GF-D8 (cell line): Measurements from ENCODE around the gene TNFRSF12A.

Experiments used
- DNase-seq: peaks from one replicate; lab custom pipeline; 2025; lab: John Stamatoyannopoulos, UW

Gene TNFRSF12A

DNA sequence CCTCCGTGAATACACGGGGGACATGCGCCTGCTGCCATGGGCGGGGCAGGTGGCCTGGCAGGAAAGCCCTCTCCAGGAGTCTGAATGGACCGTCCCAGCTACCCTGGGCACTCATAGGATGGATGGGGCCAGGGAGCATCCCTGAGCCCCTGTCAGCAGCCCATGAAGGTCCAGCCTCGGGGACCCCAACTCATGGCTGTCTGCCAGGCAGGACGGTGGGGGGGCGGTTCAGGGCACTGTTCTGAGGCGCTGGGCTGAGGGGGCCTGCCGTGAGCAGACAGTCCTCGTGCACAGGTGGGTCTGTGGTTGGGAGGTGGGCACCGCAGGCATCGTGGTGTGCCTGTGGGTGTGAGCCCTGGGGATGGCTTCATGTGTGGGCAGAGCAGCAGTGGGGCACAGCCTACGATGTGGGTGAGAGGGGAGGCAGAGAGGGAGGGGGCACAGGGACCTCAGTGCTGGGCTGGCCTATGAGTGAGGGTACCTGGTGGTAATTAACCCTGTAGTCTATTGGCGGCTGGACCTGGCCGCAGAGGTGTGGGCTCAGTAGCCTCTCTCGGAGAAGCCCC, 33.5 kb upstream of the TNFRSF12A start:
- no peak for DNase-seq

DNA sequence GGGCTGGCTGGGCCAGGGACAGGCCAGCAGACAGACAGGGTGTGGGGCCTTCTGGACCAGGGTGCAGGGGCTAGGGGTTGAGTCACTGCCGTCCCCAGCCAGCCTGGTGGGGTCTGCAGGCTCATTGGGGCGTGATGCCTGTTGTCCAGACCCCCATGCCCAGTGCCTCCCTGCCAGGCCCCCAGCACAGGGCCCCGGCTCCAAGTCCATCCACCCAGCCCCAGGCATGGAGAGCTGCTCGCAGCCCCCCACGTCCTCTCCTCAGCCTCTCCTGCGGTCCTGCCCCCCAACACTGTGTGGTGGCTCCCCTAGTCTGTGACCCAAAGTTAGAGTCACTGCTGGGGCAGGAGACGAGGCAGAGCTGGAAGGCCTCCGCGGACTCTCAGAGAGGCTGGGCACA, 32.9 kb upstream of the TNFRSF12A start:
- DNase-seq, result no peak

- DNase-seq, result no peak
Observed at GRCh38 chr16:2987833-2988232, 32.3 kb upstream of the TNFRSF12A start.

- DNase-seq, result no peak
Observed at GRCh38 chr16:2988590-2989099, 31.5 kb upstream of the TNFRSF12A start.

DNA sequence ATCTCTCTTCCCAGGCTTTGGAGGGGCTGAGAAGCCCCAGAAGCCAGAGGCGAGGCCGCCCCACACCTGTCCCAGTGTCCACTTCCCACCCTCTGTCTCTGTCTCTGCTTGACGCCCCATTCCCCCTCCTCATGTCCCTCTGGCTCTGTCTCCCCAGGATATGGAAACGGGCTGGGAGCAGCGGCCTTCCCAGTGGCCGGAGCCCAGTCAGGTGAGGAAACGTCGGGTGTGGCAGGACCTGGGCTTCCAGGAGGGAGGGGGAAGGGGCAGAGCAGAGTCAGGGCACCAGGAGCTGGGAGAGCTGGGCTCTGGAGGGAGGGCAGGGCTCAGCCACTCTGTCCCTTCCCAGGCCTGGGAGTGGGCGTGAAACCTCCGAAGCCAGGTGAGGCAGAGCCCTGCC, 29.3 kb upstream of the TNFRSF12A start:
- no peak for DNase-seq

DNA sequence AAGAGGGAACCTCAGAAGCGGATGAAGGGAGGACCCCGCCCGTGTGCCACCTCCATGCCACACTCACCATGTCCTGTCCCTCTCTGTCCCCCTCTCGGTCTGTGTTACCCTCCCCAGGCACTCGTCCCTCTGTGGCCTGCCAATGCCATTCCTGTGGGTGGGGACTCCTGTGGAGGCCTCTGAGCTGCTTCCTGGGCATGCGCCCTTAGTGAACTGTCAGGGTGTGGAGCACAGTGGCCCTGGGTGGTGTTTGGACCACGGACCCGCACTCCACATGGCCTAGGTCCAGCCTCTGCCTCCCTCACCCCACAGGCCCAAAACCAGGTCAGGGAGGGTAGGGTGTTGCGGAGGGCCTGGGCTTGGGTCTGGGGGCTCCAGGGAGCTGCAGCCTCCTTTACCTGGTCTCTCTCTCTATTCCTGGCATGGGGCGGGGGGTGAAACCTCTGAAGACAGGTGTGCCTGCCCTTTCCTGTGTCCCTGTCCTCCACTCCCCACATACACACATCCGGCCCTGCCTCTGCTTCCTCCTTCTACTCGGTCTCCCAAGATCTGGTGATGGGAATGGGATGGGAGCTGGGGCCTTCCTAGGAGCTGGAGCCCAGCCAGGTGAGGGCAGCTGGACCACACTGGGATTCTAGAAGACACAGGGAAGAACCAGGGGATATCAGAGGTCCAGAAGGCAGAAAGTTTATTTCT, 28.5 kb upstream of the TNFRSF12A start:
- DNase-seq, result no peak

DNA sequence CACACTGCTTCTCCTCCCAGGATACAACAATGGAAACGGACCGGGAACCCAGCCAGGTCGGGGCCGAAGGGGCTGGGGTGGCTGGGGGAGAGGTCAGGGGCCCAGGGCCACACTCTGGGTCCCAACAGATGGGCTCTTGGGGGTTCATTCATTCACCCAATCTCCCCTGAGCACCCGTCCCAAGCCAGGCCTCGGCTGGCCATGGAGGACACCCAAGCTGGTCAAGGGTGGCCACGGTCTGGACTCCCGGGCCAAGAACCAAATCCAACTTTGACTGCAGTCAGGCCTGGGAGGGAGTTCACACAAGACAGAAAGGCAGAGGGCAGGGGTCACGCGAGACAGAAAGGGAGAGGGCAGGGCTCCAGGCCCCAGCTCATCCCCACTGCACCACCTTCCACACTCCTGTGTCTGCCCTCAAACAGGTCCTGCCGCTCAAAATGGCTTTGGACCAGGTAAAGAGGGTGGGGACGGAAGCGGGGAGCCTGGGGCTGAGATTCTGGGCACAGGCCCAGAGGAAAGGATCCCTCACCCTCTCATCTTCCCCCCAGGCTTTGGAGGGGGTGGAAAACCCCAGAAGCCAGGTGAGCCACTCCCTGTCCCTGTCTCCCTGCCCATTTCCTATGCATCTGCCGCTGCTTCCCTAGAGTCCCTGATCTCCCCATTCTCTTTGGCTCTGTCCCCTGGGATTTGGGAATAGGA, 27.6 kb upstream of the TNFRSF12A start:
- no peak for DNase-seq

GRCh38 chr16:2996298-2996697, 23.9 kb upstream of the TNFRSF12A start:
- no peak for DNase-seq

GRCh38 chr16:2999929-3000328, 20.2 kb upstream of the TNFRSF12A start:
- no peak for DNase-seq

GRCh38 chr16:3000540-3000939, 19.6 kb upstream of the TNFRSF12A start:
- DNase-seq, result no peak

DNA sequence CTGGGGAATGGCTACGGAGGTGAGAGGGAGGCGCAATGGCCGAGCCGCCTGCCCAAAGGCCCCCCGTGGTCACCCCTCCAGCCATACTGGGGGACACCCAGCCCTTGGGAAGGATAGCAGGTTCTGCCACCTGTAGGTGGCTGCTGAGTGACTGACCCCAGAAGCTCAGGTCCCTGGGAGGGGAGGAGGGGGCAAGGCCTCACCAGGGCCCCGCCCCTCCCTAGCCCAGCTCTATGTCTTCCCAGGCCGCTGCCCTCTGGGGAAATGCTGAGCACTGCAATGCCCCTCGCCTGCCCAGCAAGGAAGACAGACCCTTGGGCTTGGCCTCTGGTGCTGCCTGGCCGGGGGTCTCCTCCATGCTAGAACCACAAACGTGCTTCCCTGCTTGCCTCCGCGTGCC, 18.9 kb upstream of the TNFRSF12A start:
- no peak for DNase-seq

DNA sequence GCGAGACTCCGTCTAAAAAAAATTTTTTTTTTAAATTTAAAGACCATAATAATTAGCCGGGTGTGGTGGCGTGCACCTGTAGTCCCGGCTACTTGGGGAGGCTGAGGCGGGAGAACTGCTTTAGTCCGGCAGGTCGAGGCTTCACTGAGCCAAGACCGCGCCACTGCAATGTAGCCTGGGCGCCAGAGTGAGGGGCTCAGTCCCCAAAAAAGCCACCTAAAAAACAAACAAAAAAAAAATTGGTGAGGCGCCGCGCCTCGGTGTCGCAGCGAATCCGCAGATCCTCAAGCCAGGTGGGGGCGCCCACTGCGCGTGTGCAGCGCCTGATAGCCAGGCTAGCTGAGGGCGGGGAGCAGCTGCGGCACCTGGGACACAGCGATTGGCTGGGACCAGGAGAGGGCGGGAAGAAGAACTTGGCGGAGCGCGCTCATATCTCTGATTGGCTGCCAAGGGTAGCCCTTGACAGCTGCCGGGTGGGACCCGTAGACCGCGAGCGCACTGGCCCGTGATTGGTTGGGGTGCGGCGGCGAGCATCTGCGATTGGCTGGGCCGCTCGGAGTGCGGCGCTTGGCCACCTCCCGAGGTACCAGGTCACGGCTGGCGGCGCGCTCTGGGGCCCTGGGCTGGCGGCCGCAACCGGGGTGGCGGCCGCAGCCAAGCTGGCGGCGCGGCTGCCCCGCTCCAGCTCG, 16.4 kb upstream of the TNFRSF12A start:
- peak; percentile 96 for DNase-seq

- DNase-seq, result no peak
Observed at GRCh38 chr16:3004319-3004718, 15.8 kb upstream of the TNFRSF12A start.

- DNase-seq, result peak; percentile 32
Observed at GRCh38 chr16:3004781-3005284, 15.3 kb upstream of the TNFRSF12A start.

GRCh38 chr16:3007059-3007956, 12.9 kb upstream of the TNFRSF12A start:
- DNase-seq, result peak; percentile 78

- peak; percentile 90 for DNase-seq
Observed at GRCh38 chr16:3007957-3008689, 12.0 kb upstream of the TNFRSF12A start.

DNA sequence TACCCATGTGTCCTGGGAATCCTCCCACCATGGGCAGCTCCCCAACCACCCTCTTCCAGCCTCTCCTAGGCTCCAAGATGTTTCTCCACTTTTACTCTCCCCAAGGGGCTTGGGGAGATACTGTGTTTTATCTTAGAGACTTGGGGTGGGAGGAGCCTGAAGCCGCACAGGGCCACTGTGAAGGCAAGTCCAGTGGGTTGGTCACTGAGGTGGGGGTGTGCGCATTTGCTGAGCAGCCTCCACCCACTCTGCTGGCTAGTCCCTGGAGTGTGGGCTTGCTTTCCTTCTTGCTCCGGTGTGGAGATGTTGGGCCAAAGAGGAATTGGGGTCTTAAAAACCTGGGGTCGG, 11.5 kb upstream of the TNFRSF12A start:
- no peak for DNase-seq

GRCh38 chr16:3009568-3010390, 10.4 kb upstream of the TNFRSF12A start:
- DNase-seq, result no peak

GRCh38 chr16:3010510-3010909, 9.7 kb upstream of the TNFRSF12A start:
- no peak for DNase-seq

- DNase-seq, result no peak
Observed at GRCh38 chr16:3012246-3012645, 7.9 kb upstream of the TNFRSF12A start.
